Astrocyte (in vitro differentiated cells and primary cell): ENCODE results near the gene DOK5.

Experiments used
- CTCF ChIP-seq: IDR thresholded peaks from 2 replicates; pipeline ENCODE4 v1.5.1; 2011; ENCODE audit warnings: low read depth, mild to moderate bottlenecking, inconsistent platforms, low read length, moderate library complexity; ENCODE audit not compliant: insufficient read depth
- EZH2 ChIP-seq: IDR thresholded peaks from 2 replicates; pipeline ENCODE4 v1.6.1; 2012; ENCODE audit warnings: mild to moderate bottlenecking, low read length, inconsistent platforms; ENCODE audit not compliant: insufficient read depth

- TF ChIP-seq CTCF: no peak
- no peak for TF ChIP-seq EZH2
Measured at GRCh38 chr20:54622333-54623295, 147.2 kb downstream of the DOK5 start.
